Stimulated activated CD4-positive, alpha-beta T cell treated with anti-CD3 and anti-CD28 coated beads, Interleukin-2, amount 100 ng/mL, for 48 hours (primary cell): ENCODE results near the gene ADARB2.
"Not testable (repeated sequence)": the region's sequence is repeated elsewhere in the genome, so short reads cannot be mapped to it uniquely, and the experiment has no call there.

Experiments used
- DNase-seq, 2 donors: peaks; one replicate each; pipeline ENCODE4 v3.0.0-alpha.2; 2020

The ADARB2 gene

GRCh38 chr10:1328161-1328823 lies 409.0 kb downstream of the ADARB2 start:
- DNase-seq = no peak

GRCh38 chr10:1327759-1328158 lies 409.6 kb downstream of the ADARB2 start:
- DNase-seq = no peak

GRCh38 chr10:1326514-1326913 lies 410.8 kb downstream of the ADARB2 start:
- DNase-seq = not testable (repeated sequence)

- DNase-seq = no peak
Measured at GRCh38 chr10:1324903-1325302, 412.4 kb downstream of the ADARB2 start.

GRCh38 chr10:1323951-1324350 lies 413.4 kb downstream of the ADARB2 start:
- DNase-seq = no peak

- no peak for DNase-seq
Measured at GRCh38 chr10:1320739-1321320, 416.5 kb downstream of the ADARB2 start.

- no peak for DNase-seq
Measured at GRCh38 chr10:1316809-1317143, 420.5 kb downstream of the ADARB2 start.

GRCh38 chr10:1316121-1316808 lies 421.1 kb downstream of the ADARB2 start:
- DNase-seq = no peak

GRCh38 chr10:1315178-1315577 lies 422.1 kb downstream of the ADARB2 start:
- DNase-seq = no peak

GRCh38 chr10:1311726-1312125 lies 425.6 kb downstream of the ADARB2 start:
- DNase-seq = no peak

- no peak for DNase-seq
Measured at GRCh38 chr10:1310271-1310789, 427.0 kb downstream of the ADARB2 start.

GRCh38 chr10:1309617-1310270 lies 427.6 kb downstream of the ADARB2 start:
- no peak for DNase-seq

GRCh38 chr10:1308962-1309616 lies 428.2 kb downstream of the ADARB2 start:
- no peak for DNase-seq

GRCh38 chr10:1308173-1308961 lies 429.0 kb downstream of the ADARB2 start:
- DNase-seq = no peak

GRCh38 chr10:1301143-1301542 lies 436.2 kb downstream of the ADARB2 start:
- DNase-seq = no peak

GRCh38 chr10:1300218-1300617 lies 437.1 kb downstream of the ADARB2 start:
- DNase-seq = no peak

- DNase-seq = no peak
Measured at GRCh38 chr10:1299041-1299726, 438.1 kb downstream of the ADARB2 start.

GRCh38 chr10:1297566-1298301 lies 439.6 kb downstream of the ADARB2 start:
- no peak for DNase-seq

- no peak for DNase-seq
Measured at GRCh38 chr10:1295756-1296480, 441.4 kb downstream of the ADARB2 start.

GRCh38 chr10:1294748-1295147 lies 442.6 kb downstream of the ADARB2 start:
- no peak for DNase-seq
